HG02870 (cell line): Measurements from ENCODE around the gene BAMBI.
"Not testable (repeated sequence)": the region's sequence is repeated elsewhere in the genome, so short reads cannot be mapped to it uniquely, and the experiment has no call there.

Source experiments
- ATAC-seq: cut with Tn5 transposase; IDR thresholded peaks from one replicate; pipeline ENCODE4 v1.9.1; 2021; ENCODE audit warnings: mild to moderate bottlenecking, moderate library complexity; ENCODE audit not compliant: unreplicated experiment

The BAMBI gene

GRCh38 chr10:28676968-28677887, at the start of gene BAMBI:
Gene BAMBI (plus strand): TSS chr10:28677521. CDS start chr10:28677898, 377 bp downstream.
- ATAC-seq = peak; percentile 93

- ATAC-seq = peak; percentile 77
Observed at GRCh38 chr10:28628184-28628893, 49.0 kb upstream of the BAMBI start.

GRCh38 chr10:28631896-28632583, 45.3 kb upstream of the BAMBI start:
- no peak for ATAC-seq

GRCh38 chr10:28632584-28632945, 44.8 kb upstream of the BAMBI start:
- no peak for ATAC-seq

- no peak for ATAC-seq
Observed at GRCh38 chr10:28633750-28634149, 43.6 kb upstream of the BAMBI start.

GRCh38 chr10:28637346-28637745, 40.0 kb upstream of the BAMBI start:
- ATAC-seq = no peak

GRCh38 chr10:28638392-28638791, 38.9 kb upstream of the BAMBI start:
- no peak for ATAC-seq

- ATAC-seq = no peak
Observed at GRCh38 chr10:28640551-28640950, 36.8 kb upstream of the BAMBI start.

- no peak for ATAC-seq
Observed at GRCh38 chr10:28644647-28645046, 32.7 kb upstream of the BAMBI start.

- ATAC-seq = no peak
Observed at GRCh38 chr10:28652106-28652505, 25.2 kb upstream of the BAMBI start.

- ATAC-seq = no peak
Observed at GRCh38 chr10:28652703-28653102, 24.6 kb upstream of the BAMBI start.

GRCh38 chr10:28658824-28659223, 18.5 kb upstream of the BAMBI start:
- not testable (repeated sequence) for ATAC-seq

GRCh38 chr10:28661035-28661434, 16.3 kb upstream of the BAMBI start:
- ATAC-seq = no peak

- peak; percentile 87 for ATAC-seq
Observed at GRCh38 chr10:28663576-28664368, 13.5 kb upstream of the BAMBI start.

- ATAC-seq = no peak
Observed at GRCh38 chr10:28664369-28664740, 13.0 kb upstream of the BAMBI start.

GRCh38 chr10:28666751-28667467, 10.4 kb upstream of the BAMBI start:
- ATAC-seq = no peak

- ATAC-seq = no peak
Observed at GRCh38 chr10:28668363-28669226, 8.7 kb upstream of the BAMBI start.

GRCh38 chr10:28669227-28670173, 7.8 kb upstream of the BAMBI start:
- no peak for ATAC-seq
